ENCODE data around the gene BRCA2.

DNA sequence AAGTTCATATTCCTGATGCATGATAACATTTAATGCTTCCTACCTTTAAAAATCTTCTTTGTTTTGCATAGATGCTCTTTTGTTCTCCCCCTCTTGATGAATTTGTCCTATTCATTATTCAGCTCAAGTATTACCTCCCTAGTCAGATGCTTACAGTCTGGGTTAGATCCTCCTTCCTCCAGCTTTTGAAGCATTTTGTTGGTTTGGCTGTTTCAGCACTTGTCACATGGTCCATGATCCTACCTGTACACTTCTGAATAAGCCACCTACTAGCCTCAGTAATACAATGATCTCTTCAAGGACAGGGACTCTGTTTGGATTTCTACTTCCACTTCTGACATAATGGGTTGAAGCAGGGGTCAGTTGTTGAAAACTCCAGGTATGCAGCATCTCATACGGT is 75.2 kb downstream of the BRCA2 start:
- TF ChIP-seq YY1 (IDR thresholded peaks at IDR 0.05; ENCODE audit: insufficient read depth, insufficient read length), result no peak
- TF ChIP-seq SUZ12 (IDR thresholded peaks at IDR 0.05; ENCODE audit: extremely low read depth, insufficient read depth, insufficient read length), result no peak
- no peak for TF ChIP-seq ZNF274 (IDR thresholded peaks at IDR 0.05; ENCODE audit: low read depth, low read length)
